NCI-H510A treated with DMSO at 0.1 percent for 48 hours (cell line): Measurements from ENCODE around the gene MEIS2.
"Not testable (repeated sequence)": the region's sequence is repeated elsewhere in the genome, so short reads cannot be mapped to it uniquely, and the experiment has no call there.

Experiments used
- DNase-seq: peaks from one replicate; lab custom pipeline; 2025; lab: John Stamatoyannopoulos, UW

Gene MEIS2

DNA sequence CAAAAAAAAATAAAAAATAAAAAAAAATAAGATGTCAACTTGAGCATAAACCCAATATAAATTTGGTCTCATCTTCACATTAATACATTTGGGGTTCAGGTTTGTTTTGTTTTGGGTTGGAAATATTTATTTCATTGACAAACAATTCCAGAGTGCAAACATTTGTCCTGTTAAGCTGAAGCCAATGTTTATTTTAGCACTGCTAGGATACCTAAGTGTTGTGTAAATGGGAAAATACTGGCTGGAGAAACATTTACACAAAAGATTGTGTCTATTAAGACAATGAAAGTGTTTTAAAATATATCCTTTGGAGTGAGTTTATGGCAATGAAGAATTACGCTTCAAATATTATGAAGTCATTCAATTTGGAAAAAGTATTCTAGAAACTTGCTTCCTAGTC, 91.1 kb downstream of the MEIS2 start:
- no peak for DNase-seq

DNA sequence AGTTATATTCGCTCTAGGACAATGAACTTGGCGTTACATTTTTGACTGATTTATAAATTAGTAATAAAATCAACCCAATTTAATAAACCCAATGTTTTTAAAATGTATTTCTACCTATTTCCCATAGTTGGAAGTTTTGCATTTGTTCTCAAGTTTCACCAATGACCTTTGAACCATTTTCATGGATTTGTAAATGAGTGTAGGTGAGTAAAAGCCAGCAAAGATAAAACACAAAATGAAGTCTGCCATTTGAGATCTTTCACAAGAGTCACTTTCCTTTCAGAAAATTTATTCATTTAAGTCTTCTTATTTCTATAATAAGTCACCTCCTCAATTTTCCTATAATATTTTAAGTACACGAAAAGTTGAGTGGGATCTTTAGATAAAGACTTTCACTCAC, 92.1 kb downstream of the MEIS2 start:
- DNase-seq = no peak

DNA sequence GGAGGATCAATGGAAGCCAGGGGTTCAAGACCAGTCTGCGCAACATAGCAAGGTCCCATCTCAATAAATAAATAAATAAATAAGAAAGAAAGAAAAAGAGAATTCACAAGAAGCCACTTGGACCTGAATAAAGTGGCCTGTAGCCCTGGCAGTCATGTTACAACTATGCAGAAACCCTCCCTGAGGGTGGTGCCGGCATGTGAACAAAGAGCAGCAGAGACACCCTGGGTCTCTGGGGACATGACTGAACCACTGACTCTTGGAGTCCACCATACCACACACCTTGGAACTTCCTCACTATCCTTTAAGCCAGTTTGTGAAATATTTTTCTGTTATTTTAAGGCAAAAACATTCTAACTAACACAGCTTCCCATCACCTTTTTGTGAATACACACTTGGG, 93.0 kb downstream of the MEIS2 start:
- DNase-seq = no peak

DNA sequence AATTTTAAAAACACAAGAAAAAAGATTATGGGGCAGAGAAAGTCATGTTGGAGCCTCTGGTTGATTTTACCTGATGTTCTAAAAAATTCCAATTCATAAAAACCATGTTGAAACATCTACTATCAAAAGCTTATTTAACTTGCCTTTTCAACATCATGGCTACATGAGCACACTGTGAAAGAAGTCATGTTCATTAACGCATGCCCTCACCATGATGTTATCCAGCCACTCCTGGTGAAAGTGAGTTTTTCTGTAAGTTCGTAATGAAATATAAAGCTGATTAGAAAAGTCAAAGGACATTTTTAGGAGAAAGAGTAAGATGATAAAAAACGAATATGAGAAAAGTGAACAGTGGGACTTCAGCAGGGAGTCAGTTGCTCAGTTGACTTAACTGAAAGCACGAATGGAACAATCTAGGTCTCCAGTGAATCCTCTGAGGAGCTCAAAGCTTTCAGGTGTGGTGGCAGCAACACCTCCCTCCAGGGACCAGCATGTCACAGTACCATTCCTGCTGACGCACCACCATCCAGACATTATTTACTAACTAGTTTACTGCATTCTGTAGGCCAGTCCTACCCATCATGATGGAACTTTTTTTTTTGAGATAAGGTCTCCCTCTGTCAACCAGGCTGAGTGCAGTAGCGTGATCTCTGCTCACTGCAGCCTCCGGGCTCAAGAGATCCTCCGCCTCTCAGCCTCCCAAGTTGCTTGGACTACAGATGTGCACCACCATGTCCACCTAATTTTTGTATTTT, 95.2 kb downstream of the MEIS2 start:
- DNase-seq = no peak

DNA sequence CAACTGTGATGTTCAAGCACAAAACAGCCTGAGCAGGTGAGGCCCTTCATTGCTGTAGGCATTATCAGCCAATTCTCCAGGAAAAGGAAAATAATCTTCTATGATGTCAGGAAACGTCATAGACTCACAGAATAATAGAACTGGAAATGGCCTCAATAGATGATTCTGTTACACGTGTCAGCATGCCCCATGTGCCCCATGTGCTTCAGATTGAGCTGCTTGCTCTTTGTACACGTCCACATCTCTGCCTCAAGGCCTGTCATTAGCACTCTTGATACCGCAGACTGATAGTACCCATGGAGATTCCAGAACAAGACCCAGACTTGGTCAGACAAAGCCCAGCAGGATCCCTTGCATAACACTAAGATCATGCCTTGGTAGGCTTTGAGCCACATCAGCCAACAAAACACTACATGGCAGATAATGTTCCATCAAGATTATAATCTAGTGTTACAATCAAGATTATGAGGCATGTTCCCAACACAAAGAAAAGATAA, 95.9 kb downstream of the MEIS2 start:
- no peak for DNase-seq

DNA sequence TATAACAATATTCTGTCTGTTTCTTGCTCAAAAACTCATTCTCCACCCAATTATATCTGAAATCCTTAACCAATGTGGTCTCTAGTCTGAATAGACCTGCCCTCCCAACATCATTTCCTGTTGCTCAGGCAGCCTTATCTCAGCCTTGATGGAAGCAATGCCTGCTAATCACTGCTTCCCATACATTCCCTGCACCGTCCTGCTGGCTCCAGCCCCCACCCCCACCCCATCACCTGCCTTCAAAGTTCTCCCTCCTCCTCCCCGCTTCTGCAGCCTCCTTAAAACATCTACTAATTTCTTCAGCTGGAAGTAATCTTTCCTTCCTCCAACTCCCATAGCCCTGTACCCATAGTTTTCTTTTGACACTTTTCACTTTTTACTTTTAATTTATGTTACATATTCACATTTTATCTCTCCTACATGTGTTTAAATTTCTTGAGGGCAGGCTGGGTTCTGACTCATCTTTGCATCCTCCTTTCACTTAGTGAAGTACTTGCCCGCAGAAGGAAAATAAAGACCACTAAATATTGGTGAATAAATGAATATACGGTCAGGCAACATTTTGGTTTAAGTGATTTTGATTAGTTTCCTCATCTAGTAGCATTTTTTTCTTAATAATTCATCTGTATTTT, 98.2 kb downstream of the MEIS2 start:
- DNase-seq = no peak

DNA sequence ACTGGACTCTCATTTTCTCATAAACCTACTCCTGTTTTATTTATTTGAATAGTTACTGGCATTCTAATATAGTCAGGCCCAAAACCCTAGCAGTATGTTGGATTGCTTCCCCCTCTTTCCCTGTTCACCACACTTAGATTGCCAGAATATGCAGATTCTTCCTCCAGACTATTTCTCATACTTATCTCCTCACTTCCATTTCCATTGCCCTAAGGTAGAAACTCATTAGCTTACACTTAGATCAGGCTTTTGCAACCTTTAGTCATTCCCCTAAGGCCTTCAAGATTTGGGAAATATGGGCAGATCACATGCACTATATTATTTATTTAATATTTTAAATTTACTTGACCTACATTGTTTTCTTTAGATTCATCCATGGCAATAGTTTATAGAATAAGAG, 98.9 kb downstream of the MEIS2 start:
- no peak for DNase-seq

DNA sequence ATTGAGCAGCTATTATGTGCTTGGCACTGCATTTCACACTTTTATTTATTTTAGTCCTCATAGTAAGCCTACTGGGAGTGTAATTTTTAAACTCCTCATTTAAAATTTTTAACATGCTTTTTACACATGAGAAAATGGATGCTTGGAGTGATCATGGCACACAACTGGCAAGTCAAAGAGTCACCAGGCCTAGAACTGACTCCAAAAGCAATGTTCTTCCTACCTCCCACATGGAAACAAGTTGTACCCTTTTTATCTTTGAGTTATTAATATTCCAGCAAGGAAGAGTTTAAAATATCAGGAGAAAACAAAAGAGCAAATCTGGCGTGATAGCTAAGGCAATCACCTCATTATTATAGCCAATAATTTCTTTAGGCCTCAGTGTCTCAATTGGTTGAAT, 100.6 kb downstream of the MEIS2 start:
- DNase-seq = no peak

DNA sequence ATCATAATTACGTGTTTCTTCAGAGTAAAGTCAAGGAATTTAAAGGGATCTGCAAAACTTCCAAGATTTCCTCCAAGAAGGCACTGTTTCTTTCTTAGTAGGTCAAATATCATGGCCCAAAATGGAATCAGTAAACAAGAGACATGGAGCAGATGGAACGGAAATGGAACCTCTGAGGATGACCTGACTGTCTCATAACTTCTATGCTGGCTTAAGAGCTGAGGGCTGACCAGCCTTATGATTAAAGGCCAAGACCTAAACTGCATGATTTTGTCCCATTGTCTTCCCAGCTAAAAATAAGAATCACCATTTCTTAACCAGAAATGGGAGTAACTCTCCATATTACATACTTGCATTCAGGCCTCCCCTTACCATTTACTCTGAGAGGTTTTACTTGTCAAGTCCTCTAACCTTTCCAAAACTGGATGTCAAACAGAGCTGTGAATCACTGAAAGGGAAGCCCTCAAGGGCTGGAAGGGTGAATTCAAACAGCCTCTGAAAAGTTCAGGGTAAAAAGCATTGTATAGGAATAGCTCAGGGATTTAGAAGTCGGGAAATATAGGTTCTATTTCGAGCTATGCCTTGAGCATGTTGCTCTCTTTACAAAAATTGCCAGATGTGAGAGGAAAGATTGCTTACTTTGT, 103.7 kb downstream of the MEIS2 start:
- no peak for DNase-seq

DNA sequence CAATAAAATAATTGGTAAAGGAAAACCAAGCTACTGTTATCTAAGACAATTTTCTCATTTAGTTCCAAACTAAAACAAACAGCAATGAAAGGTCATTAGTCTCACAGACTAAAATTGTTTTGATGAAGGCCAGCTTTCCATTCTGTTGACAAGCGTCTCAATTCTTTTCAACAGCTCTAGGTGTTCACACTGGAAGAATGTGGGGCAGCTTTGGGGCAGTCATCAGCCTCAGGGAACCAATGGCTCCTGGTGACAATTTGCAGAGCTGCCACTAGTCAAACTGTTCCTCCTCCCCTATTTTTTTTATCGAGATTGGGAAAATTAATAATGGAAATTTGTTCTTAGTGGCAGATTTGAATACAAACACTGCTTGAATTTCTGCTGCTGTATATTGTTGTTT, 104.2 kb downstream of the MEIS2 start:
- DNase-seq = no peak

DNA sequence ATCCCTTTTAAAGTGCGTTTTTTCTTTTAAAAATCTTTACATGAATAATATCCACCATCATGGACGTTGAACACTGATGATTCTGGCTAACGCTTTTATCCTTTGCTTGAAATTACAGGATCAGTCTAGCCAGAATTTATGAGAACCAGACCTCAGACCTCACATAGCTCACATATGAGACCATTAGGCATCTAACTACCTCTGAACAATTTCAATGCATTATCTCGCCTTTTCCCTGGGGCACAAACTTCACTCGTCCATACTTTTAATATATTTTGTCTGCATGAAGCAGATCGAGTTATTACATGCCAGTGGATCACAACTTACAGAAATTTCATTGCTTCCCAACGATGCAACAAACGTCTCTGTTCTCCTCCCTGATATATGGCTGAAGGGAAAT, 105.6 kb downstream of the MEIS2 start:
- DNase-seq = no peak

DNA sequence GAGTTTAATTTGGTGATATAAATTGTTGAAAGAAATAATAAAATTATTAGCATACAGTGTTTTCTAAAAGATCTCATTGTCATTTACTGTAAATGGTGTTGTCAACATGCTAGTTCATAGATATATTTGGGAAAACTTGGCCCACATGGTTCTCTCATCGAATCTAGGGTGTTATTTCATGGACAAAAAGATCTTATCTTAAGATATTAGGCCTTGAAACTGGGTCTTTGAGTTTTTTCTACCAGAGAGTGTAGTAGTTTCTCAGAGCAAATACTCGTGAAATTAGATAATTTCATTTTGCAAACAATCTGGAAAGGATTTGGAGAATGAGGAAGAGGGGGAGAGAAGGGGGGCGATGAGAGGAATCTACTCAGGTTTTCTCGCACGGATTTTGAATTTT, 107.9 kb downstream of the MEIS2 start:
- DNase-seq = no peak

DNA sequence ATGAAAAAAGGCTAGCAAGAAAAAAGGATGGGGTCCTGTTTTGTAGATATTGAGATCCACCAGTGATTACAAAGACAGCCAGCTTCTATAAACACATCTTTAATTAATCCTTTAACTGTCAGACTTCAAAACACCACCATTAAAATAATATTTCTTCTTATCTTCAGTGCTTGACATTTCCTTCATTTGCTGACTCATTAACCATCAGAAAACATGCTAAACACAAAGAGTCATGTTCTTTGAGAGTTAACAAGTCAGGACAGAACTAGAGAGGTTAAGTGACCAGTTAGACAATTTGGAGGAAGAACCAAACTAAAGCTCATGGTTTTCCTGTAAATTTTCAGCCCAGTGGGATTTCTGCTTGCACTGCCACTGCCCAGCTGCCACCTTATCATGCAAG, 111.4 kb downstream of the MEIS2 start:
- DNase-seq = no peak

DNA sequence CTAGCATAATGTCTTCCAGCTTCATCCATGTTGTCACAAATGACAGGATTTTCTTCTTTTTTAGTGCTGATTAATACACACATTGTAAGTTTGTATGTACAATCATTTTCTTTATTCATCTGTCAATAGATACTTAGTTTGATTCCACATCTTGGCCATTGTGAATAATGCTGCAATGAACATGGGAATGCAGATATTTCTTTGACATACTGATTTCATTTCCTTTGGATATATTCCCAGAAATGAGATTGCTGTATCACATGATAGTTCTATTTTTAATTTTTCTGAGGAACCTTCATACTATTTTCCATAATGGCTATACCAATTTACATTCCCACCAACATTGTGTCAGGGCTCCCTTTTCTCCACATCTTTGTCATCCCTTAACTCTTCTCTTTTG, 117.9 kb downstream of the MEIS2 start:
- DNase-seq = no peak

DNA sequence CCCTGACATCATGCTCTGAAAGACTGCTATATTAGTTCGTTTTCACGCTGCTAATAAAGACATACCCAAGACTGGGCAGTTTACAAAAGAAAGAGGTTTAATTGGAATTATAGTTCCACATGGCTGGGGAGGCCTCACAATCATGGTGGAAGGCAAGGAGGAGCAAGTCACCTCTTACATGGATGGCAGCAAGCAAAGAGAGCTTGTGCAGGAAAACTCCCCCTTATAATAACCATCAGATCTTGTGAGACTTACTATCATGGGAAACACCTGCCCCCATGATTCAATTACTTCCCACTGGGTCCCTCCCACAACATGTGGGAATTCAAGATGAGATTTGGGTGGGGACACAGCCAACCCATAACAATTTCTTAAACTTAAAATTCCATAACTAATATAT, 120.1 kb downstream of the MEIS2 start:
- not testable (repeated sequence) for DNase-seq

DNA sequence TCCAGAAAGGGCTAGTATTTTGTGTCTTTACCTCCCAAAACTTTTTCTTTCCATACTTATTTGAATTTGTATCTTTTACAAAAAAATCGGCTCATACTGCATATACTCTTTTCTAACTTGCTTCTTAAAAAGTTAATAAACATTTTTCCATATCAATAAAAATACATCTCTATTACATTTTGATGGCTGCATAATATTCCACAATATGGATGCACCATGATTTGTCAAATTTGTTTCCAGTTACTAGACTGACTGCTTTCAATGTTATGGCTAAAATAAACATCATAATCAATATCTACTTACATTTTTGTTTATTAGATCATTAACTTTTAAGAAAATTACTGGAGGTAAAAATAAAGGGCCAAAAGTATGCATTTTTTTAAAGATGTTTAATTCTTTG, 121.7 kb downstream of the MEIS2 start:
- DNase-seq = no peak

DNA sequence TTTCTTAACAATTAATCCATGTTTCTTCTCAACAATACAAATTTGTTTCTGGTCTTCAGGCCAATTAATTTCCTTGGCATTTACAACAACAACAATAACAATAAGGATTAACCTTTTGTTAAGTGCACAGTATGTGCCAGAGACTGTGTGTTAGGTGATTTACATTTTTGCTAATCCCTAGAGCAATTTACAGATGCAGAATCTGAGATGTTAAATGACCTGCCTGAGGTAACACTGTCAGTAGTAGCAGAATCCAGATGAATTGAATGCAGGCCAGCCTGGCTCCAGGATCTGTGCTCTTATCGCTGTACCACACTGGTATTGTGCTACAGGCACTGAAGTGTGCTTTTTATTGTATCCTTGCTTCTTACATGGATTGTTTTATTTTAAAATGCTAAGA, 122.2 kb downstream of the MEIS2 start:
- DNase-seq = no peak

DNA sequence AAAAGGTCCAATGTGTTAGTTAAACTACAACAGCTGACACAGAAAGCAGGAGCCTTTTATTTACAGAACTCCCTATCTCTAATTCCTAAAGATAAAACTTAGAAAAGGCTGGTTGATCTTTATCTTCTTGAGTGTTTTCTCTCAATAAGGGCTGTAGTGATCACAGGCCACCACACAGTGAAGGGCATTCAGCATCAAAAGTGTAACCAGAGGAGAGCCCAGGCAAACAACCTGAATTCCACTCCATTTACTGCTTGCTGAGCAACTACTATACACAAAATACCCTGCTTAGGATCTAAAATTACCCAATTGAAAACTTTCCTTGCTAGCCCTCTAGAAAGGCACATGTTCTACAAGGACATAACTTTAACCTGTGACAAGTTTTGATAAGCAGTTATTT, 122.7 kb downstream of the MEIS2 start:
- DNase-seq = no peak

DNA sequence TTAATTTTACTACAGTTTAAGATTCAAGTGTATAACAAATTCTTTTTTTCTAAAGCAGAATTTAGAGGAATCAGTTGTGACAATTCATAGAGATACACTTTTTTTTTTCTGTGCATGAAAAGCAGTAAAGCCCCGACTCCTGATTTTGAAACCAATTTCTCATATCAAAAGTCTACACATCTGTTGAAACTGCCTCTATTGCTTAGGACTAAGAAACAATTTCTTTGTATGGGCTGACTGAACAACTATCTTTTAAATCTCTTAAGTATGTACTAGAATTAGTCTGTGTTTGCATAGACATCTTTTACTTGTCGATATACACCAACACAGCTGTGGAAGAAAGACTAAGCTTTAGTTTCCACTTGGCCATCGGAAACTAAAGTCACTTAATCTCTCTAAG, 127.6 kb downstream of the MEIS2 start:
- DNase-seq = no peak

DNA sequence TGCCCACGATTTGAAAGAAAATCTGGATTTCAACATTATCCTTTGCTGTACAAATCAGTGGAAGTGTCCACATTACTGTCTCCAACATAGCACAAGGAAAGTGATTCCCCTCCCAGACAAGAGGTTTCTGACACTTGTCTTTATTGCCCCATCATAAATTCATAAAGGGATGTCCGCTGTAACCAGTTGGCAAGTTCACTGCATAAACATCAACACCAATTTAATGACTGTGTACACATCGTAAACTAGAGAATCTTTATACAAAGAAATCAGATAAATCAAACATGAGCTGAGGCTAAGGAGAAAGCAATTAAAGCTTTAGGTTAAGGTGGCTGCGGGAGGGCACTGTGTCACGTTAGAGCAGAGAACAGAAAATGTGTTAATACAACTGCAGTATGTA, 129.8 kb downstream of the MEIS2 start:
- peak; percentile 73 for DNase-seq

DNA sequence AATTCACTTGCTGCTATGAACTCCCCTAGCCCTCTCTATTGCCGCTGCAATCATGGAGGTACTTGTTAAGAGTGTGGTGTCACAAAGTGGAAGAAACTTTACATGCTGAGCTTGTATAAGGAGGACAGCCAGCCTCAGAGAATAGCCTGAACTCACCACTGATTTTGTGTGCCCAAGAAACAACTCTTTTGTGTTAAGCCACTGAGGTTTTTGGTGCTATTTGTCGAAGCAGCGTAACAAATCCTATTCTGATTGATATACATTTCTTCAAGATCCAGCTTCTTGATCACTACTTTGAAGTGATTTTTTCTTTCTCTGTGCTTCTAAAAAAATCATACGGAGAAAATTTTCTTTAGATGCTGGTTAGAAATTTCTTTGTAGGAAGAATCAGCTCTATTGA, 132.4 kb downstream of the MEIS2 start:
- no peak for DNase-seq

DNA sequence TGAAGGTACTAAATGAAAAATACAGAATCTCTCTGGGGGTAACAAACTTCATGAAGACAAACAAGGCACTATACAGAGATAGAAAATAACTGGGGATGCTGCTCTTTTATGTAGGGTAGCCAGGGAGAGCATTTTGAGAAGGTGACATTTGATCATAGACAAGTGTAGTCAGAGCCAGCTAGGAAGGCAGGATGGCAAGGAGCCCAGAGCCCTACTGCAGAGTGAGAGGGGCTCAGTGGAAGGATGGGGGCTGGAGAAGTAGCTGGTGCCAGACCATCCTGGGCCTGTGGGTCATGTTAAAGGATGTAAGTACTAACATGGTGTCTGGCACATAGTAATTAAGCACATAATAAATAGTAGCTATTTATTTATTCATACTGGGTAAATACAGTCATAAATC, 133.6 kb downstream of the MEIS2 start:
- no peak for DNase-seq

DNA sequence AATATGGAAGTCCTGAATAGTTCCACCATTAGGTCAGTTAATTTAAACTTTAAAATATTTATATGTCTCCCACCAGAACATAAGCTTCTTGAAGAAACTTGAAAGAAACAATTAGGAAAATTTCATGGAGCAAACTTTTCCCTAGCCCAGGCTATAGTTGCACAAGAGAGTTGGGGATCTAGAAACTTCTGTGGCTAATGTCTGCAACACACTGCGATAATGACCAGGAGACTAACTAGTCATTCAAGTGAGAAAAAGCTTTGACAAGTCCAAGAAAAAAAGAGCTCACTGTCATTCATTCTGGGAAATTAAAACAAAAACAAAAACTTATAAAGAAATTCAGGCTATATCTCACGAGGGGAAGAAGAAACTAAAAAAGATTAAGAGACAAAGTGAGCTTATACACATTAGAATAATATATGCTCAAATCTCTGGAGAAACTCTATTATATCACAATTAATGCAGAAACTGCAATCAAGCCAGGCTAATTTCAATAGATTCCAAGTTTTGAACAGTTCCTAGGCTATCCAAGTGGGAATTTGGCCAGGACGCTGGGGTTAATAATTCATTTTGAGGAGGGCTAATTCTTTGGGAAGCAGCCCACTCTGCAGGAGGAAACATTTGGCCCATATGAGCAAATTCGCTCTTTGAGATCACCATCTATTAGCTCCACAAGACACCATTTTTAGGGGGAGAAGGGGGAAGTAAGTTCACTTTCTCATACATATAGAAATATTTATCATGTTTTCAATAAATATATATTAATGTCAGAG, 134.6 kb downstream of the MEIS2 start:
- no peak for DNase-seq
